CD4-positive, CD25-positive, alpha-beta regulatory T cell (primary cell): ENCODE measurements around the gene DISP2. TPM values are rescaled to one million over a fixed set of nuclear protein-coding genes. Genes with fewer than 3 reads are reported as not detected.

ENCODE experiments used
- ATAC-seq, 2 donors: fragments of 150-1000 bp; cut with Tn5 transposase; one replicate each; pipeline ENCODE4 v1.10.0; 2021; ENCODE audit warnings: low read depth in 2 of 2, moderate number of reproducible peaks in 2 of 2, moderate library complexity in 1 of 2
- DNase-seq, 3 donors: peaks; one replicate each; pipeline versions ENCODE4 v3.0.0 to v3.0.0-alpha.2; 2012 to 2022; ENCODE audit warnings: mixed read lengths in 1 of 3
- H3K27ac ChIP-seq: one replicate; pipeline ENCODE4 v1.7.0; 2013; ENCODE audit warnings: mild to moderate bottlenecking, low read length; ENCODE audit not compliant: insufficient read depth, poor library complexity, severe bottlenecking
- H3K27me3 ChIP-seq: one replicate; pipeline ENCODE4 v1.7.0; 2013; ENCODE audit warnings: low read length; ENCODE audit not compliant: control insufficient read depth, insufficient read depth
- H3K36me3 ChIP-seq: one replicate; pipeline ENCODE4 v1.7.0; 2013; ENCODE audit warnings: mild to moderate bottlenecking, low read length, moderate library complexity; ENCODE audit not compliant: control insufficient read depth, insufficient read depth
- H3K4me1 ChIP-seq: 2 replicates; pipeline ENCODE4 v1.7.0; 2013; ENCODE audit warnings: mild to moderate bottlenecking, low read length; ENCODE audit not compliant: insufficient read depth, control insufficient read depth, poor library complexity, severe bottlenecking
- H3K4me3 ChIP-seq: one replicate; pipeline ENCODE4 v1.7.0; 2013; ENCODE audit warnings: low read depth, mild to moderate bottlenecking, low read length, moderate library complexity
- H3K9me3 ChIP-seq, 2 experiments: 1 replicate in 1 of 2; 2 replicates in 1 of 2; pipeline ENCODE4 v1.7.0; 2013; ENCODE audit warnings: low read length in 2 of 2, mild to moderate bottlenecking in 1 of 2, moderate library complexity in 1 of 2; ENCODE audit not compliant: control insufficient read depth in 2 of 2
- H3K27ac Mint-ChIP-seq, 3 donors: one replicate each; pipeline ENCODE4 v1.8.0; 2020 to 2022; ENCODE audit warnings: mild to moderate bottlenecking in 3 of 3, mixed read lengths in 3 of 3, moderate library complexity in 2 of 3
- H3K27me3 Mint-ChIP-seq: one replicate; pipeline ENCODE4 v1.8.0; 2022; ENCODE audit warnings: mild to moderate bottlenecking, mixed read lengths
- H3K36me3 Mint-ChIP-seq: one replicate; pipeline ENCODE4 v1.8.0; 2020; ENCODE audit warnings: mixed read lengths
- H3K4me1 Mint-ChIP-seq, 4 donors: one replicate each; pipeline ENCODE4 v1.8.0; 2020 to 2022; ENCODE audit warnings: mixed read lengths in 4 of 4, mild to moderate bottlenecking in 1 of 4
- H3K4me3 Mint-ChIP-seq, 4 donors: one replicate each; pipeline ENCODE4 v1.8.0; 2020 to 2022; ENCODE audit warnings: mild to moderate bottlenecking in 4 of 4, mixed read lengths in 4 of 4, moderate library complexity in 3 of 4
- H3K9me3 Mint-ChIP-seq, 7 donors: one replicate each; pipeline ENCODE4 v1.8.0; 2020 to 2022; ENCODE audit warnings: mixed read lengths in 7 of 7, mild to moderate bottlenecking in 3 of 7, moderate library complexity in 2 of 7
- polyA plus RNA-seq, 4 donors: library from polyadenylated mRNA; unstranded; fragments of 300-500 nt; fragmentation: Illumina TruSeq; gene quantifications; one replicate each; pipeline ENCODE4 v1.2.3, GENCODE V29; 2021
- total RNA-seq: library from RNA; stranded (reverse); gene quantifications from one replicate; pipeline ENCODE4 v1.2.3, GENCODE V29; 2022

DISP2 gene
- total and polyA plus RNA-seq, 5 donors from 2014 or later, result 0.10 to 0.54 (median 0.22) TPM

GRCh38 chr15:40323953-40324937 is 33.8 kb upstream of the DISP2 start:
- DNase-seq (peak in 1 of 3 donors; percentile 26), ATAC-seq (no peak)
- Histone ChIP-seq H3K27me3 (peaks cover 8% of the 10 kb centered on the region), H3K27ac (no peak overlapping the region), H3K4me1 (peaks cover 24% of the 10 kb centered on the region), H3K9me3 (no peaks in the 10 kb centered on the region), H3K4me3 (peak overlapping the region; percentile 64), H3K36me3 (no peaks in the 10 kb centered on the region)
- Mint-ChIP-seq H3K27me3 (peaks cover 21% of the 10 kb centered on the region), H3K9me3 (no peaks in the 10 kb centered on the region), H3K4me3 (peak overlapping the region; percentile 85 to 93 (median 90)), H3K36me3 (no peaks in the 10 kb centered on the region), H3K27ac (peak overlapping the region in 2 of 3 donors; percentile 56 to 59), H3K4me1 (peaks cover 17 to 41% (median 26%) of the 10 kb centered on the region in 4 donors)

- Mint-ChIP-seq H3K9me3 (no peaks in the 10 kb centered on the region), H3K4me1 (peaks cover 17 to 41% (median 26%) of the 10 kb centered on the region in 4 donors), H3K27ac (peak overlapping the region in 2 of 3 donors; percentile 56 to 59), H3K27me3 (peaks cover 20% of the 10 kb centered on the region), H3K36me3 (no peaks in the 10 kb centered on the region), H3K4me3 (peak overlapping the region; percentile 85 to 93 (median 90))
- no peaks in the 10 kb centered on the region for H3K36me3 ChIP-seq
- H3K4me1 ChIP-seq, result peaks cover 24% of the 10 kb centered on the region
- H3K4me3 ChIP-seq, result peak overlapping the region; percentile 64
- no peaks in the 10 kb centered on the region for H3K27me3 ChIP-seq
- H3K27ac ChIP-seq, result no peak overlapping the region
- ATAC-seq, result no peak
- no peak for DNase-seq
- no peaks in the 10 kb centered on the region for H3K9me3 ChIP-seq
Measured at GRCh38 chr15:40325188-40325587, 32.8 kb upstream of the DISP2 start.

GRCh38 chr15:40325700-40326099 is 32.3 kb upstream of the DISP2 start:
- H3K27ac Mint-ChIP-seq, result peak overlapping the region in 1 of 3 donors; percentile 59
- peaks cover 14% of the 10 kb centered on the region for H3K27me3 Mint-ChIP-seq
- Histone ChIP-seq H3K9me3 (no peaks in the 10 kb centered on the region), H3K27ac (no peak overlapping the region), H3K4me3 (no peak overlapping the region), H3K27me3 (no peaks in the 10 kb centered on the region), H3K36me3 (no peaks in the 10 kb centered on the region), H3K4me1 (peaks cover 24% of the 10 kb centered on the region)
- ATAC-seq (no peak), DNase-seq (no peak)
- H3K9me3 Mint-ChIP-seq, result no peaks in the 10 kb centered on the region
- no peaks in the 10 kb centered on the region for H3K36me3 Mint-ChIP-seq
- H3K4me3 Mint-ChIP-seq, result peak overlapping the region; percentile 17 to 93 (median 89)
- H3K4me1 Mint-ChIP-seq, result peaks cover 17 to 41% (median 26%) of the 10 kb centered on the region in 4 donors

GRCh38 chr15:40327457-40327856 is 30.6 kb upstream of the DISP2 start:
- Mint-ChIP-seq H3K36me3 (no peaks in the 10 kb centered on the region), H3K9me3 (no peaks in the 10 kb centered on the region), H3K4me1 (peaks cover 10 to 30% (median 19%) of the 10 kb centered on the region in 4 donors), H3K27ac (peak overlapping the region in 1 of 3 donors; percentile 23), H3K4me3 (peak overlapping the region in 1 of 4 donors; percentile 19), H3K27me3 (peaks cover 13% of the 10 kb centered on the region)
- no peaks in the 10 kb centered on the region for H3K27me3 ChIP-seq
- DNase-seq (no peak), ATAC-seq (no peak)
- no peaks in the 10 kb centered on the region for H3K9me3 ChIP-seq
- peaks cover 20% of the 10 kb centered on the region for H3K4me1 ChIP-seq
- no peak overlapping the region for H3K27ac ChIP-seq
- H3K4me3 ChIP-seq, result no peak overlapping the region
- H3K36me3 ChIP-seq, result no peaks in the 10 kb centered on the region

GRCh38 chr15:40328176-40328575 is 29.8 kb upstream of the DISP2 start:
- H3K4me3 ChIP-seq, result no peak overlapping the region
- H3K27ac Mint-ChIP-seq, result no peak overlapping the region
- H3K4me3 Mint-ChIP-seq, result peak overlapping the region in 1 of 4 donors; percentile 27
- DNase-seq, result no peak
- H3K4me1 Mint-ChIP-seq, result peaks cover 10 to 24% (median 16%) of the 10 kb centered on the region in 4 donors
- ATAC-seq, result no peak
- H3K4me1 ChIP-seq, result peaks cover 14% of the 10 kb centered on the region
- H3K27me3 Mint-ChIP-seq, result peaks cover 7% of the 10 kb centered on the region
- H3K27me3 ChIP-seq, result no peaks in the 10 kb centered on the region
- no peaks in the 10 kb centered on the region for H3K9me3 Mint-ChIP-seq
- no peaks in the 10 kb centered on the region for H3K9me3 ChIP-seq
- peaks cover 3% of the 10 kb centered on the region for H3K36me3 Mint-ChIP-seq
- no peaks in the 10 kb centered on the region for H3K36me3 ChIP-seq
- H3K27ac ChIP-seq, result no peak overlapping the region

GRCh38 chr15:40328751-40329150 is 29.3 kb upstream of the DISP2 start:
- H3K4me1 ChIP-seq, result peaks cover 13% of the 10 kb centered on the region
- ATAC-seq (no peak), DNase-seq (no peak)
- peaks cover 10 to 26% (median 16%) of the 10 kb centered on the region in 4 donors for H3K4me1 Mint-ChIP-seq
- H3K4me3 Mint-ChIP-seq, result peak overlapping the region in 2 of 4 donors; percentile 27 to 35
- H3K9me3 Mint-ChIP-seq, result peaks cover 0 to 2% (median 0%) of the 10 kb centered on the region in 7 donors
- H3K27me3 Mint-ChIP-seq, result peaks cover 7% of the 10 kb centered on the region
- no peak overlapping the region for H3K27ac Mint-ChIP-seq
- no peaks in the 10 kb centered on the region for H3K9me3 ChIP-seq
- H3K36me3 Mint-ChIP-seq, result peaks cover 3% of the 10 kb centered on the region
- no peak overlapping the region for H3K27ac ChIP-seq
- H3K4me3 ChIP-seq, result no peak overlapping the region
- no peaks in the 10 kb centered on the region for H3K27me3 ChIP-seq
- no peaks in the 10 kb centered on the region for H3K36me3 ChIP-seq

- H3K9me3 Mint-ChIP-seq, result peaks cover 0 to 2% (median 0%) of the 10 kb centered on the region in 7 donors
- H3K36me3 Mint-ChIP-seq, result peaks cover 3% of the 10 kb centered on the region
- peaks cover 4% of the 10 kb centered on the region for H3K4me1 ChIP-seq
- H3K4me3 Mint-ChIP-seq, result no peak overlapping the region
- DNase-seq, result no peak
- no peaks in the 10 kb centered on the region for H3K36me3 ChIP-seq
- H3K4me3 ChIP-seq, result no peak overlapping the region
- H3K27me3 ChIP-seq, result no peaks in the 10 kb centered on the region
- no peak overlapping the region for H3K27ac Mint-ChIP-seq
- H3K9me3 ChIP-seq, result no peaks in the 10 kb centered on the region
- H3K4me1 Mint-ChIP-seq, result peaks cover 10 to 34% (median 16%) of the 10 kb centered on the region in 4 donors
- no peak for ATAC-seq
- no peak overlapping the region for H3K27ac ChIP-seq
- peaks cover 5% of the 10 kb centered on the region for H3K27me3 Mint-ChIP-seq
Measured at GRCh38 chr15:40329804-40330203, 28.2 kb upstream of the DISP2 start.
